Measurements from ENCODE around the gene TNFRSF1A. TPM values are rescaled to one million over a fixed set of nuclear protein-coding genes. Genes with fewer than 3 reads are reported as not detected.
A peak's percentile ranks its signal among the peaks of the same experiment; 100 is the strongest.

Gene TNFRSF1A
- total and polyA plus RNA-seq, 10 donors: 22.5 to 578 (median 211) TPM

DNA sequence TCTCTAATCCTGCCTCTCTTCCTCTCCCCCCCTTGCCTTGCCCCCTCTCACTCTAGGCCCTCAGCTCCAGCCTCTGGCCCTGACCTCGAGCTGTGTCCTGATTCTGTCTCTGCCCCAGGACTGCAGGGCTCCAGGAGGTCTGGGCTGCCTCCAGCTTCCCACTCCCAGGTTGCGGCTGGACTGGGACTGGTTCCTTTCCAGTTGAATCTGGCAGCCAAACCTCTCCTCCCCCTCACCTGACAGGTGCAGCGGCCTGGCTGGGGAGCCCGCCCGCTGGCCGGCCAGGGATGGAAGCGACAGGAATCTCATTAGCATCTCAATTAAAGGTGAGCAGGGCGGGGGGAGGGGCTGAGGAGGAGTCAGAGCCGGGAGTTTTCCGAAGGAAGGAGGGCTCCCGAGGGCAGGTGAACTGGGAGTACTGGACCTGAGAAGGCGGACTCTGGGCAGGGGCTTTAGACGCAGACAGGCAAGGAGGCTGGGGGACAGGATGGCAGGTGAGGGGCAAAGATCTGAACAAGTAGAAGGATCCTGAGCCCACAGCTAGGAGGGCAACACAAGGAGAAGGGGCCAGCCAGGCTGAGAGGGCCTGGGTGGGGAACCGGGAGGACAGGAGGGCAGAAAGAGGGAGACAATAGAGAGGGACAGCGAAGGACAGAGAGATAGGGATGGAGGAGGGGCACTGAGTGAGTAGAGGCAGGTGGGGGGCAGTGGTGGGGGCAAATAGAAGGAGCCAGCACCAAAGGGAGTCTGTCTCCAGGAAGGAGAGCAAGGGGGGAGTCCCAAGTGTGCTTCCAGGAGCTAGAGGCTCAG is 33.6 kb upstream of the TNFRSF1A start, which contains the start of gene SCNN1A:
TSS of gene SCNN1A (minus strand) at position 295 of the 810 bp plus-strand sequence. CDS start 780 bp downstream, outside the sequence.
- Histone ChIP-seq H3K9me3 (no peaks in the 10 kb centered on the region), H3K36me3 (no peaks in the 10 kb centered on the region), H3K27me3 (replicated peaks in 1 of 7) (peaks cover 0 to 24% (median 0%) of the 10 kb centered on the region in 7 donors), H3K4me3 (no peak within 1 kb of the TSS), H3K27ac (peak within 1 kb of the TSS in 7 of 8 donors; percentile 15 to 77 (median 53)), H3K4me1 (peaks cover 29 to 86% (median 65%) of the 10 kb centered on the region in 6 donors)
- DNase-seq: no peak
- TF ChIP-seq CTCF (IDR thresholded peaks at IDR 0.05 in 8 of 11, conservative IDR thresholded peaks at IDR 0.05 in 3 of 11) (no peak), POLR2AphosphoS5 (IDR thresholded peaks at IDR 0.05) (no peak)
- intact Hi-C loops (cut with DNase I; ENCODE audit: low total_unique reads): no loop called here
- 87 to 92% (median 88%) methylated on average over 15 of the region's 15 CpGs for WGBS, 5 donors

DNA sequence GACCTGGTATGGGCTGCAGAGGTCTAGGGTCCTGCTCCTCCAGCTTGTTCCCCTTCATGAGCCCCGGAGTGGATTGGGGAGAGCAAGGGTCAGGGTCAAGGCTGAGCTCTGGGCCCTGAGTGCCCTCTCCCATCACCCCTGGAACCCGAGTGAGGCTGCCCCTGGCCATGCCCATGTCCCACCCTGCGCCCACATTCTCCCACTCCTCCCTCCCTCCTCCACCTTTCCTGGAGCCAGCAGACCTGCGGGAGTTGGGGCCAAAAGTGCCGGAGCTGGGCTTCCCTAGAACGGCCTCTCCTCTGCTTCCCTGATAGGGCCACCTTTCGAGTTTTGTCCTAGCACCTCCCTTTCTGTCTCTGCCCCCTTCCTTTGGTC is 32.9 kb upstream of the TNFRSF1A start:
- 73 to 87% (median 77%) methylated on average over 6 to 7 of the region's 7 CpGs for WGBS, 5 donors
- Histone ChIP-seq H3K36me3 (no peaks in the 10 kb centered on the region), H3K4me1 (peaks cover 29 to 85% (median 60%) of the 10 kb centered on the region in 6 donors), H3K27ac (peak overlapping the region in 3 of 8 donors; percentile 1 to 77 (median 7)), H3K9me3 (no peaks in the 10 kb centered on the region), H3K4me3 (no peak overlapping the region), H3K27me3 (replicated peaks in 1 of 7) (peaks cover 0 to 24% (median 0%) of the 10 kb centered on the region in 7 donors)
- intact Hi-C loops (cut with DNase I; ENCODE audit: low total_unique reads): no loop called here
- no peak for DNase-seq
- TF ChIP-seq POLR2AphosphoS5 (IDR thresholded peaks at IDR 0.05) (no peak), POLR2A (IDR thresholded peaks at IDR 0.05) (no peak), CTCF (IDR thresholded peaks at IDR 0.05 in 8 of 11, conservative IDR thresholded peaks at IDR 0.05 in 3 of 11) (no peak)

- H3K4me3 ChIP-seq: no peak overlapping the region
- no peaks in the 10 kb centered on the region for H3K36me3 ChIP-seq
- TF ChIP-seq POLR2AphosphoS5 (IDR thresholded peaks at IDR 0.05): no peak
- no peak for TF ChIP-seq POLR2A (IDR thresholded peaks at IDR 0.05)
- TF ChIP-seq CTCF (IDR thresholded peaks at IDR 0.05 in 8 of 11, conservative IDR thresholded peaks at IDR 0.05 in 3 of 11): no peak
- peak; percentile 46 for DNase-seq
- intact Hi-C loops (cut with DNase I; ENCODE audit: low total_unique reads): no loop called here
- peaks cover 0 to 24% (median 0%) of the 10 kb centered on the region in 7 donors for H3K27me3 ChIP-seq (replicated peaks in 1 of 7)
- H3K27ac ChIP-seq: peak overlapping the region in 1 of 8 donors; percentile 1
- H3K9me3 ChIP-seq: no peaks in the 10 kb centered on the region
- 93 to 95% (median 93%) methylated on average over 20 to 24 of the region's 24 CpGs for WGBS, 5 donors
- peaks cover 29 to 81% (median 56%) of the 10 kb centered on the region in 6 donors for H3K4me1 ChIP-seq
These were observed 32.3 kb upstream of the TNFRSF1A start for GRCh38 chr12:6374028-6374785.

Measured in spleen (tissue), 11 donors.